ENCODE data around the gene CEP162.

DNA sequence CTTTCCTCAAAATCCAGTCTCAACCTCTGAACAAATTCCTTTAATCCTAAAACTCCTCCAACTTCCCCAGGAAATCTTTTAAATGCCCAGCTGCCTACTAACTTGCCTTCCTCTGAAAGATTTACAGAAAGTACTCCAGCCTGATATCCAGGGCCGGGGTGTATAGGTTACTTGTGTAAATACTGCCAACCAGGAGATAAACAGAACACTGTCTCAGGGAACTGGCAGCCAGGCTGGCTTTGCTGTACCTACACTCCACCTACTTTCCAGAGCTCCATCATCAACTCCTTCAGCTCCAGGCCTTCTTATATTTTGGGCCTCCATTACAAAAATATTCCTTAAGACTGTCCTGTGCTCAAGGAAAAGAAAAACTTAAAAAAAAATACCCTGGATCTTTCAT, 85.9 kb downstream of the CEP162 start:
- TF ChIP-seq POLR2A (IDR thresholded peaks at IDR 0.05; ENCODE audit: control extremely low read depth in 1 of 2, low read depth in 2 of 2, low read length in 2 of 2) (no peak), TEAD4 (IDR thresholded peaks at IDR 0.05; ENCODE audit: low read depth, low read length) (no peak), HDAC6 (IDR thresholded peaks at IDR 0.05; ENCODE audit: low read depth, low read length) (no peak), RNF2 (IDR thresholded peaks at IDR 0.05; ENCODE audit: borderline replicate concordance, low read depth, low read length, missing control alignments, poor library complexity, severe bottlenecking) (no peak), PHF8 (conservative IDR thresholded peaks at IDR 0.05; ENCODE audit: low read depth, low read length) (no peak), CTCF (IDR thresholded peaks at IDR 0.05; ENCODE audit: control extremely low read depth in 1 of 3, insufficient read depth in 1 of 3, low read depth in 1 of 3, low read length in 3 of 3) (no peak), BACH1 (IDR thresholded peaks at IDR 0.05; ENCODE audit: low read length) (no peak)

Measured in H1 (cell line).